Measurements from ENCODE around the gene PSMD6.

DNA sequence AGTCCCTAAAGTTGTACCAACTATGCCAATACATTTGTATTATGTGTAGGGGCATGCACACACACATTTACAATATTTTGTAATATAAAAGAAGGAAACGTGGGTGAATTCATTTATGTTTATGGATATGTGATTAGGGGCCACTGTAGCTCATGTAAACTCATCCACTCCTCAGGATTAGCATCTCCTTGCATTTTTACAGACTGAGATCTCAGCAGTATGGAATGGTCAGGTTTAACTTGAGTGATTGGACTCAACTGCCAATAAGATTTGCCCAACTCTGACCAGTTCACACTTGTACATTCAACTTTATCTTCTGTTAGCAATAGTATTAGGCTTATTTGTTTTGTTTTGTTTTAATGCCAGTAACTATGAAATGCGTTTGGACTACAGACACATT lies 36.5 kb downstream of the PSMD6 start:
- TF ChIP-seq POLR2A (IDR thresholded peaks at IDR 0.05; ENCODE audit: borderline replicate concordance, extremely low read depth, insufficient read depth, insufficient read length) (no peak), EGR1 (IDR thresholded peaks at IDR 0.05; ENCODE audit: low read depth) (no peak), YY1 (IDR thresholded peaks at IDR 0.05; ENCODE audit: extremely low read depth, insufficient replicate concordance, low read depth, low read length) (no peak), SRF (IDR thresholded peaks at IDR 0.05; ENCODE audit: low read depth) (no peak), CEBPB (IDR thresholded peaks at IDR 0.05; ENCODE audit: low read depth) (no peak), EZH2 (IDR thresholded peaks at IDR 0.05) (no peak), POLR2AphosphoS5 (IDR thresholded peaks at IDR 0.05; ENCODE audit: low read depth, low read length) (no peak)
- TF ChIP-seq, protein P1, sequence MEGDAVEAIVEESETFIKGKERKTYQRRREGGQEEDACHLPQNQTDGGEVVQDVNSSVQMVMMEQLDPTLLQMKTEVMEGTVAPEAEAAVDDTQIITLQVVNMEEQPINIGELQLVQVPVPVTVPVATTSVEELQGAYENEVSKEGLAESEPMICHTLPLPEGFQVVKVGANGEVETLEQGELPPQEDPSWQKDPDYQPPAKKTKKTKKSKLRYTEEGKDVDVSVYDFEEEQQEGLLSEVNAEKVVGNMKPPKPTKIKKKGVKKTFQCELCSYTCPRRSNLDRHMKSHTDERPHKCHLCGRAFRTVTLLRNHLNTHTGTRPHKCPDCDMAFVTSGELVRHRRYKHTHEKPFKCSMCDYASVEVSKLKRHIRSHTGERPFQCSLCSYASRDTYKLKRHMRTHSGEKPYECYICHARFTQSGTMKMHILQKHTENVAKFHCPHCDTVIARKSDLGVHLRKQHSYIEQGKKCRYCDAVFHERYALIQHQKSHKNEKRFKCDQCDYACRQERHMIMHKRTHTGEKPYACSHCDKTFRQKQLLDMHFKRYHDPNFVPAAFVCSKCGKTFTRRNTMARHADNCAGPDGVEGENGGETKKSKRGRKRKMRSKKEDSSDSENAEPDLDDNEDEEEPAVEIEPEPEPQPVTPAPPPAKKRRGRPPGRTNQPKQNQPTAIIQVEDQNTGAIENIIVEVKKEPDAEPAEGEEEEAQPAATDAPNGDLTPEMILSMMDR (IDR thresholded peaks at IDR 0.05 in 2 of 3, conservative IDR thresholded peaks at IDR 0.05 in 1 of 3; ENCODE audit: borderline replicate concordance in 1 of 3, insufficient read depth in 1 of 3, low read depth in 2 of 3, low read length in 2 of 3), result no peak
- TF ChIP-seq, protein P2, sequence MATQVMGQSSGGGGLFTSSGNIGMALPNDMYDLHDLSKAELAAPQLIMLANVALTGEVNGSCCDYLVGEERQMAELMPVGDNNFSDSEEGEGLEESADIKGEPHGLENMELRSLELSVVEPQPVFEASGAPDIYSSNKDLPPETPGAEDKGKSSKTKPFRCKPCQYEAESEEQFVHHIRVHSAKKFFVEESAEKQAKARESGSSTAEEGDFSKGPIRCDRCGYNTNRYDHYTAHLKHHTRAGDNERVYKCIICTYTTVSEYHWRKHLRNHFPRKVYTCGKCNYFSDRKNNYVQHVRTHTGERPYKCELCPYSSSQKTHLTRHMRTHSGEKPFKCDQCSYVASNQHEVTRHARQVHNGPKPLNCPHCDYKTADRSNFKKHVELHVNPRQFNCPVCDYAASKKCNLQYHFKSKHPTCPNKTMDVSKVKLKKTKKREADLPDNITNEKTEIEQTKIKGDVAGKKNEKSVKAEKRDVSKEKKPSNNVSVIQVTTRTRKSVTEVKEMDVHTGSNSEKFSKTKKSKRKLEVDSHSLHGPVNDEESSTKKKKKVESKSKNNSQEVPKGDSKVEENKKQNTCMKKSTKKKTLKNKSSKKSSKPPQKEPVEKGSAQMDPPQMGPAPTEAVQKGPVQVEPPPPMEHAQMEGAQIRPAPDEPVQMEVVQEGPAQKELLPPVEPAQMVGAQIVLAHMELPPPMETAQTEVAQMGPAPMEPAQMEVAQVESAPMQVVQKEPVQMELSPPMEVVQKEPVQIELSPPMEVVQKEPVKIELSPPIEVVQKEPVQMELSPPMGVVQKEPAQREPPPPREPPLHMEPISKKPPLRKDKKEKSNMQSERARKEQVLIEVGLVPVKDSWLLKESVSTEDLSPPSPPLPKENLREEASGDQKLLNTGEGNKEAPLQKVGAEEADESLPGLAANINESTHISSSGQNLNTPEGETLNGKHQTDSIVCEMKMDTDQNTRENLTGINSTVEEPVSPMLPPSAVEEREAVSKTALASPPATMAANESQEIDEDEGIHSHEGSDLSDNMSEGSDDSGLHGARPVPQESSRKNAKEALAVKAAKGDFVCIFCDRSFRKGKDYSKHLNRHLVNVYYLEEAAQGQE (IDR thresholded peaks at IDR 0.05; ENCODE audit: low read depth), result no peak
- TF ChIP-seq, protein P3, sequence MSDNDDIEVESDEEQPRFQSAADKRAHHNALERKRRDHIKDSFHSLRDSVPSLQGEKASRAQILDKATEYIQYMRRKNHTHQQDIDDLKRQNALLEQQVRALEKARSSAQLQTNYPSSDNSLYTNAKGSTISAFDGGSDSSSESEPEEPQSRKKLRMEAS (IDR thresholded peaks at IDR 0.05), result no peak
- TF ChIP-seq, protein P4, sequence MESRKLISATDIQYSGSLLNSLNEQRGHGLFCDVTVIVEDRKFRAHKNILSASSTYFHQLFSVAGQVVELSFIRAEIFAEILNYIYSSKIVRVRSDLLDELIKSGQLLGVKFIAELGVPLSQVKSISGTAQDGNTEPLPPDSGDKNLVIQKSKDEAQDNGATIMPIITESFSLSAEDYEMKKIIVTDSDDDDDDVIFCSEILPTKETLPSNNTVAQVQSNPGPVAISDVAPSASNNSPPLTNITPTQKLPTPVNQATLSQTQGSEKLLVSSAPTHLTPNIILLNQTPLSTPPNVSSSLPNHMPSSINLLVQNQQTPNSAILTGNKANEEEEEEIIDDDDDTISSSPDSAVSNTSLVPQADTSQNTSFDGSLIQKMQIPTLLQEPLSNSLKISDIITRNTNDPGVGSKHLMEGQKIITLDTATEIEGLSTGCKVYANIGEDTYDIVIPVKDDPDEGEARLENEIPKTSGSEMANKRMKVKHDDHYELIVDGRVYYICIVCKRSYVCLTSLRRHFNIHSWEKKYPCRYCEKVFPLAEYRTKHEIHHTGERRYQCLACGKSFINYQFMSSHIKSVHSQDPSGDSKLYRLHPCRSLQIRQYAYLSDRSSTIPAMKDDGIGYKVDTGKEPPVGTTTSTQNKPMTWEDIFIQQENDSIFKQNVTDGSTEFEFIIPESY (IDR thresholded peaks at IDR 0.05; ENCODE audit: extremely low read depth, insufficient replicate concordance, low read length), result no peak

Measured in HCT116 (cell line).